ENCODE data around the gene NSL1. TPM values are rescaled to one million over a fixed set of nuclear protein-coding genes. Genes with fewer than 3 reads are reported as not detected.
A peak's percentile ranks its signal among the peaks of the same experiment; 100 is the strongest.

Gene NSL1
- total and polyA plus RNA-seq, 9 of the 15 experiments (the other 6 are each of a cell fraction or from before 2014, with no cell fraction given) = 53.5 to 108 (median 59.1) TPM

DNA sequence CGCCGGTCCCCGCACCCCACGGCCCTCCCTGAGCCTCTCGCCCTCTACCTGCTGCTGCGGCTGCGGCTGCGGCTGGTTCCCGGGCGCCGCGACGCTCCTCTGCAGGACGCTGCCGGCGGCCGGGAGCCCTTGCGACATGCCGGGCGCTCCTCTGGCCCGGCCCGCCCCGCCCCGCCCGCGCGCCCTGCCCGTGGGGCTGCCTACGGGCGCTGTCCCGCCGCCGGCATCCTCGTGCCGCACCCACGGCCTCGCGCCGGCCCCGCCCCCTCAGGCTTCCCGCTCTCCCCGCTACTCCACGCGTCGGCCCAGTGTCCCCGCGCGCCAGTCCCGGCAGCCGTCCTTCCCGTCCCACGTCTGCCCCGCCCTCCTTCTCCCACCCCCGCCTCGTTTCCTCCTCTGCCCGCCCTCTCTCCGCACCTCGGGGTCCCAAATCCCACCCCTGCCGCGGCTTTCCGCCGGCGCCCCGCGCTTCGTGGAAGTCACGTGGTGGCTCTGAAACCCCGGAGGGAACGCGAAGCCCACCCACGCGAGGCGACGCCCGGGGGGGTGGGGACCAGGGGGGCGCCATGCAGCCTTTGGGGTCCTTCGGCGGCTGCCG, 91.9 kb downstream of the NSL1 start, which contains the start of gene BATF3:
TSS of gene BATF3 (minus strand) at position 216 of the 598 bp plus-strand sequence. CDS start at position 138, 78 bp downstream.
- POLR2A ChIA-PET = interaction anchor here (0.6 to 1.9 kb wide), 3 partner anchors 11 to 149 kb away, joined by 3 to 4 read pairs (median 3); partner anchors contain the start of gene ATF3
- BruUV-seq (replicated peaks) = no TSS peak
- TF ChIP-seq FOXM1 (IDR thresholded peaks at IDR 0.05; ENCODE audit: low read depth) = no peak
- TF ChIP-seq FOXM1 (CRISPR knock-in tag; IDR thresholded peaks at IDR 0.05; ENCODE audit: low read depth) = no peak
- TF ChIP-seq ZNF282 (CRISPR knock-in tag; IDR thresholded peaks at IDR 0.05) = no peak
- TF ChIP-seq TARDBP (IDR thresholded peaks at IDR 0.05) = no peak
- TF ChIP-seq, protein P1, sequence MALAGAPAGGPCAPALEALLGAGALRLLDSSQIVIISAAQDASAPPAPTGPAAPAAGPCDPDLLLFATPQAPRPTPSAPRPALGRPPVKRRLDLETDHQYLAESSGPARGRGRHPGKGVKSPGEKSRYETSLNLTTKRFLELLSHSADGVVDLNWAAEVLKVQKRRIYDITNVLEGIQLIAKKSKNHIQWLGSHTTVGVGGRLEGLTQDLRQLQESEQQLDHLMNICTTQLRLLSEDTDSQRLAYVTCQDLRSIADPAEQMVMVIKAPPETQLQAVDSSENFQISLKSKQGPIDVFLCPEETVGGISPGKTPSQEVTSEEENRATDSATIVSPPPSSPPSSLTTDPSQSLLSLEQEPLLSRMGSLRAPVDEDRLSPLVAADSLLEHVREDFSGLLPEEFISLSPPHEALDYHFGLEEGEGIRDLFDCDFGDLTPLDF (CRISPR knock-in tag; IDR thresholded peaks at IDR 0.05) = no peak
- no peak for TF ChIP-seq ZNF696 (CRISPR knock-in tag; conservative IDR thresholded peaks at IDR 0.05)
- TF ChIP-seq, protein P2, sequence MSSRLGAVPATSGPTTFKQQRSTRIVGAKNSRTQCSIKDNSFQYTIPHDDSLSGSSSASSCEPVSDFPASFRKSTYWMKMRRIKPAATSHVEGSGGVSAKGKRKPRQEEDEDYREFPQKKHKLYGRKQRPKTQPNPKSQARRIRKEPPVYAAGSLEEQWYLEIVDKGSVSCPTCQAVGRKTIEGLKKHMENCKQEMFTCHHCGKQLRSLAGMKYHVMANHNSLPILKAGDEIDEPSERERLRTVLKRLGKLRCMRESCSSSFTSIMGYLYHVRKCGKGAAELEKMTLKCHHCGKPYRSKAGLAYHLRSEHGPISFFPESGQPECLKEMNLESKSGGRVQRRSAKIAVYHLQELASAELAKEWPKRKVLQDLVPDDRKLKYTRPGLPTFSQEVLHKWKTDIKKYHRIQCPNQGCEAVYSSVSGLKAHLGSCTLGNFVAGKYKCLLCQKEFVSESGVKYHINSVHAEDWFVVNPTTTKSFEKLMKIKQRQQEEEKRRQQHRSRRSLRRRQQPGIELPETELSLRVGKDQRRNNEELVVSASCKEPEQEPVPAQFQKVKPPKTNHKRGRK (tag; IDR thresholded peaks at IDR 0.05) = peak; percentile 45; the same call in 1 of the 2 replicates
- TF ChIP-seq KLF6 (CRISPR knock-in tag; IDR thresholded peaks at IDR 0.05; ENCODE audit: borderline replicate concordance) = no peak
- TF ChIP-seq EGR1 (conservative IDR thresholded peaks at IDR 0.05) = peak; percentile 52
- TF ChIP-seq GTF2F1 (IDR thresholded peaks at IDR 0.05; ENCODE audit: low read depth, low read length) = no peak
- TF ChIP-seq RAD51 (IDR thresholded peaks at IDR 0.05; ENCODE audit: borderline replicate concordance, low read depth) = peak; percentile 41; the same call in 1 of the 2 replicates
- no peak for TF ChIP-seq HOXB6 (CRISPR knock-in tag; IDR thresholded peaks at IDR 0.05; ENCODE audit: borderline replicate concordance)
- TF ChIP-seq, protein P3, sequence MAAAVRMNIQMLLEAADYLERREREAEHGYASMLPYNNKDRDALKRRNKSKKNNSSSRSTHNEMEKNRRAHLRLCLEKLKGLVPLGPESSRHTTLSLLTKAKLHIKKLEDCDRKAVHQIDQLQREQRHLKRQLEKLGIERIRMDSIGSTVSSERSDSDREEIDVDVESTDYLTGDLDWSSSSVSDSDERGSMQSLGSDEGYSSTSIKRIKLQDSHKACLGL (CRISPR knock-in tag; IDR thresholded peaks at IDR 0.05; ENCODE audit: borderline replicate concordance, poor library complexity, severe bottlenecking) = no peak
- peak; percentile 68 for TF ChIP-seq TFE3 (CRISPR knock-in tag; IDR thresholded peaks at IDR 0.05)
- TF ChIP-seq CHD1 (IDR thresholded peaks at IDR 0.05; ENCODE audit: low read length) = no peak
- TF ChIP-seq DLX4 (CRISPR knock-in tag; IDR thresholded peaks at IDR 0.05) = no peak
- no peak for TF ChIP-seq FIP1L1 (IDR thresholded peaks at IDR 0.05; ENCODE audit: low read depth, low read length, poor library complexity, severe bottlenecking)

More for the DNA sequence above, 91.9 kb downstream of the NSL1 start, which contains the start of gene BATF3:
- CTCF ChIA-PET (ENCODE audit: low intra/inter-chr PET ratio) = interaction anchor here (0.7 to 2.0 kb wide), 2 partner anchors 83 to 361 kb away, joined by 3 to 12 read pairs; no protein-coding TSS in a partner anchor
- DNase-seq (ENCODE audit: extremely low read depth in 1 of 4, low spot score in 3 of 4) (peak; percentile 42 to 86 (median 66)), ATAC-seq (peak; percentile 67), FAIRE-seq (no peak)
- Histone ChIP-seq H3K4me3 (peak within 1 kb of the TSS; percentile 46), H4K20me1 (replicated peaks; ENCODE audit: control insufficient read depth, insufficient read depth, low read length) (no peaks in the 10 kb centered on the region), H3K27ac (ENCODE audit: extremely low read depth, low read depth, low read length) (no peak within 1 kb of the TSS), H3K4me1 (replicated peaks in 1 of 2; ENCODE audit: control insufficient read depth in 2 of 2, insufficient read depth in 2 of 2, low read length in 2 of 2) (peaks cover 19 to 23% of the 10 kb centered on the region in 2 experiments), H3K36me3 (ENCODE audit: control insufficient read depth, insufficient read depth, low read length) (no peaks in the 10 kb centered on the region), H3K9me3 (replicated peaks; ENCODE audit: control insufficient read depth, insufficient read depth, low read depth, low read length) (no peaks in the 10 kb centered on the region), H3K9ac (ENCODE audit: insufficient read depth in 1 of 2, low read depth in 2 of 2, low read length in 2 of 2) (peak within 1 kb of the TSS; percentile 23 to 87; a peak in 3 of 4 replicates), H3K79me2 (ENCODE audit: control insufficient read depth, insufficient read depth, low read length) (no peaks in the 10 kb centered on the region), H3K4me2 (ENCODE audit: insufficient read depth, low read length) (peak within 1 kb of the TSS; percentile 83), H3K27me3 (ENCODE audit: control insufficient read depth in 2 of 2, insufficient read depth in 2 of 2, low read length in 2 of 2) (peaks cover 48% of the 10 kb centered on the region in 2 experiments), H3K9me1 (ENCODE audit: control insufficient read depth, insufficient read depth, low read length) (no peaks in the 10 kb centered on the region), H2AFZ (ENCODE audit: low read depth, low read length) (peak within 1 kb of the TSS; percentile 86)
- under 1% methylated on average over 33 of the region's 79 CpGs for WGBS (ENCODE audit: insufficient coverage, low coverage, missing lambda C conversion rate)
- intact Hi-C loops (cut with micrococcal nuclease) = loop anchor here (2.0 to 10.0 kb wide), 2 partner anchors 83 to 215 kb away; no protein-coding TSS in a partner anchor
- in situ Hi-C loops (cut with MboI) = no loop called here

All from K562 (cell line).